ENCODE data around the gene MAPK7. TPM values are rescaled to one million over a fixed set of nuclear protein-coding genes. Genes with fewer than 3 reads are reported as not detected.

MAPK7 gene
- total and polyA plus RNA-seq, 9 of the 15 experiments (the other 6 are each of a cell fraction or from before 2014, with no cell fraction given) = 0.46 to 7.5 (median 2.5) TPM

DNA sequence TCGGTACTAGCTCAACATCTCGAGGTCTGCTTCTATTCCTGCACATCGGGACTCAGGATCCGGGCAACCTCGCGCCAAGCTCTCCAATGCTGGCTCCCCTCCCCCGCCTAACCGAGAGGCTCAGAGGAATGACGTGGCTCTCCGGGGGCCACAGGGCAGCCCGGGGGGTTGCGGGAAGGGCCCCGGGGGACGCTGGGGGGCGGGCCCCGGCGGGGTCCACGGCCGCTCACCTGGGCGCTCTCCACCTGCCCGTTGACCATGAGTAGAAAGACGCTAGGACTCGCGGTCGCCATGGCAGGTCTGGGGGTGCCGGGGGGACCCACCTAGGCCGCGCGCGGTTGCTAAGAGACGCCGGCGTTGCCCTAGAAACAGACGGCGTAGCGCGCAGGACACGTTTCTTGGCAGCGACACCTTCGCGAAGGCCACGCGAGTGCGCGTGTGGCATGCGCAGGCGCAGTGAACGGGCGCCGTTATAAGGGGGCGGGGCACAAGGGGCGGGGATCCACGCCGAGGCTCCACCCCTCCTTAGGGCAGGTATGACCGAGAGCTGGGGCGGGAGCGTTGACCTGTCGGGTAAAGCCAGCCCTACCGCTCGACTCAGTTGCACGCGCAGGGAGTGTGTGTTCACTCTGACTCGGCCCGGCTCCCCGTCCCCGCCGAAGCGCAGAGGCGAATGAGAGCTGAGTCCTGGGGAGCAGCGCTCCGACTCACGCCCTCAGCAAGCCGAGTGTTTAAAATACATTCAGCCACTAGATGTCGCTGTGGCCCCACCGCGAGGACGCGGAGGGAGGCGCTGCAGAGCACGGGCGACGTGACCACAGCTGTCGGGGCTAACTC is 15.8 kb upstream of the MAPK7 start, which contains the start of gene B9D1 (continued):
- TF ChIP-seq RFX5 (IDR thresholded peaks at IDR 0.05; ENCODE audit: low read depth, low read length) (peak; percentile 74), DACH1 (IDR thresholded peaks at IDR 0.05; ENCODE audit: partially characterized antibody) (no peak), MAFG (tag; conservative IDR thresholded peaks at IDR 0.05) (no peak), BRD9 (IDR thresholded peaks at IDR 0.05; ENCODE audit: low read depth, partially characterized antibody) (no peak), NR1H2 (CRISPR knock-in tag; IDR thresholded peaks at IDR 0.05) (no peak), CBX1 (IDR thresholded peaks at IDR 0.05; ENCODE audit: low read depth) (no peak), SMARCA4 (IDR thresholded peaks at IDR 0.05) (no peak), HDAC6 (IDR thresholded peaks at IDR 0.05; ENCODE audit: low read depth, low read length) (no peak), POU5F1 (IDR thresholded peaks at IDR 0.05; ENCODE audit: borderline replicate concordance, low read depth, low read length, partially characterized antibody) (peak; percentile 81), KLF10 (CRISPR knock-in tag; IDR thresholded peaks at IDR 0.05) (no peak), KAT2B (IDR thresholded peaks at IDR 0.05; ENCODE audit: low read depth, low read length) (no peak), KAT8 (IDR thresholded peaks at IDR 0.05; ENCODE audit: low read depth) (no peak), NCOA6 (IDR thresholded peaks at IDR 0.05) (no peak)
- TF ChIP-seq, protein P1, sequence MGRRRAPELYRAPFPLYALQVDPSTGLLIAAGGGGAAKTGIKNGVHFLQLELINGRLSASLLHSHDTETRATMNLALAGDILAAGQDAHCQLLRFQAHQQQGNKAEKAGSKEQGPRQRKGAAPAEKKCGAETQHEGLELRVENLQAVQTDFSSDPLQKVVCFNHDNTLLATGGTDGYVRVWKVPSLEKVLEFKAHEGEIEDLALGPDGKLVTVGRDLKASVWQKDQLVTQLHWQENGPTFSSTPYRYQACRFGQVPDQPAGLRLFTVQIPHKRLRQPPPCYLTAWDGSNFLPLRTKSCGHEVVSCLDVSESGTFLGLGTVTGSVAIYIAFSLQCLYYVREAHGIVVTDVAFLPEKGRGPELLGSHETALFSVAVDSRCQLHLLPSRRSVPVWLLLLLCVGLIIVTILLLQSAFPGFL (CRISPR knock-in tag; IDR thresholded peaks at IDR 0.05) = no peak
- TF ChIP-seq, protein P2, sequence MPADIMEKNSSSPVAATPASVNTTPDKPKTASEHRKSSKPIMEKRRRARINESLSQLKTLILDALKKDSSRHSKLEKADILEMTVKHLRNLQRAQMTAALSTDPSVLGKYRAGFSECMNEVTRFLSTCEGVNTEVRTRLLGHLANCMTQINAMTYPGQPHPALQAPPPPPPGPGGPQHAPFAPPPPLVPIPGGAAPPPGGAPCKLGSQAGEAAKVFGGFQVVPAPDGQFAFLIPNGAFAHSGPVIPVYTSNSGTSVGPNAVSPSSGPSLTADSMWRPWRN (IDR thresholded peaks at IDR 0.05; ENCODE audit: low read depth) = peak; percentile 77
- TF ChIP-seq, protein P3, sequence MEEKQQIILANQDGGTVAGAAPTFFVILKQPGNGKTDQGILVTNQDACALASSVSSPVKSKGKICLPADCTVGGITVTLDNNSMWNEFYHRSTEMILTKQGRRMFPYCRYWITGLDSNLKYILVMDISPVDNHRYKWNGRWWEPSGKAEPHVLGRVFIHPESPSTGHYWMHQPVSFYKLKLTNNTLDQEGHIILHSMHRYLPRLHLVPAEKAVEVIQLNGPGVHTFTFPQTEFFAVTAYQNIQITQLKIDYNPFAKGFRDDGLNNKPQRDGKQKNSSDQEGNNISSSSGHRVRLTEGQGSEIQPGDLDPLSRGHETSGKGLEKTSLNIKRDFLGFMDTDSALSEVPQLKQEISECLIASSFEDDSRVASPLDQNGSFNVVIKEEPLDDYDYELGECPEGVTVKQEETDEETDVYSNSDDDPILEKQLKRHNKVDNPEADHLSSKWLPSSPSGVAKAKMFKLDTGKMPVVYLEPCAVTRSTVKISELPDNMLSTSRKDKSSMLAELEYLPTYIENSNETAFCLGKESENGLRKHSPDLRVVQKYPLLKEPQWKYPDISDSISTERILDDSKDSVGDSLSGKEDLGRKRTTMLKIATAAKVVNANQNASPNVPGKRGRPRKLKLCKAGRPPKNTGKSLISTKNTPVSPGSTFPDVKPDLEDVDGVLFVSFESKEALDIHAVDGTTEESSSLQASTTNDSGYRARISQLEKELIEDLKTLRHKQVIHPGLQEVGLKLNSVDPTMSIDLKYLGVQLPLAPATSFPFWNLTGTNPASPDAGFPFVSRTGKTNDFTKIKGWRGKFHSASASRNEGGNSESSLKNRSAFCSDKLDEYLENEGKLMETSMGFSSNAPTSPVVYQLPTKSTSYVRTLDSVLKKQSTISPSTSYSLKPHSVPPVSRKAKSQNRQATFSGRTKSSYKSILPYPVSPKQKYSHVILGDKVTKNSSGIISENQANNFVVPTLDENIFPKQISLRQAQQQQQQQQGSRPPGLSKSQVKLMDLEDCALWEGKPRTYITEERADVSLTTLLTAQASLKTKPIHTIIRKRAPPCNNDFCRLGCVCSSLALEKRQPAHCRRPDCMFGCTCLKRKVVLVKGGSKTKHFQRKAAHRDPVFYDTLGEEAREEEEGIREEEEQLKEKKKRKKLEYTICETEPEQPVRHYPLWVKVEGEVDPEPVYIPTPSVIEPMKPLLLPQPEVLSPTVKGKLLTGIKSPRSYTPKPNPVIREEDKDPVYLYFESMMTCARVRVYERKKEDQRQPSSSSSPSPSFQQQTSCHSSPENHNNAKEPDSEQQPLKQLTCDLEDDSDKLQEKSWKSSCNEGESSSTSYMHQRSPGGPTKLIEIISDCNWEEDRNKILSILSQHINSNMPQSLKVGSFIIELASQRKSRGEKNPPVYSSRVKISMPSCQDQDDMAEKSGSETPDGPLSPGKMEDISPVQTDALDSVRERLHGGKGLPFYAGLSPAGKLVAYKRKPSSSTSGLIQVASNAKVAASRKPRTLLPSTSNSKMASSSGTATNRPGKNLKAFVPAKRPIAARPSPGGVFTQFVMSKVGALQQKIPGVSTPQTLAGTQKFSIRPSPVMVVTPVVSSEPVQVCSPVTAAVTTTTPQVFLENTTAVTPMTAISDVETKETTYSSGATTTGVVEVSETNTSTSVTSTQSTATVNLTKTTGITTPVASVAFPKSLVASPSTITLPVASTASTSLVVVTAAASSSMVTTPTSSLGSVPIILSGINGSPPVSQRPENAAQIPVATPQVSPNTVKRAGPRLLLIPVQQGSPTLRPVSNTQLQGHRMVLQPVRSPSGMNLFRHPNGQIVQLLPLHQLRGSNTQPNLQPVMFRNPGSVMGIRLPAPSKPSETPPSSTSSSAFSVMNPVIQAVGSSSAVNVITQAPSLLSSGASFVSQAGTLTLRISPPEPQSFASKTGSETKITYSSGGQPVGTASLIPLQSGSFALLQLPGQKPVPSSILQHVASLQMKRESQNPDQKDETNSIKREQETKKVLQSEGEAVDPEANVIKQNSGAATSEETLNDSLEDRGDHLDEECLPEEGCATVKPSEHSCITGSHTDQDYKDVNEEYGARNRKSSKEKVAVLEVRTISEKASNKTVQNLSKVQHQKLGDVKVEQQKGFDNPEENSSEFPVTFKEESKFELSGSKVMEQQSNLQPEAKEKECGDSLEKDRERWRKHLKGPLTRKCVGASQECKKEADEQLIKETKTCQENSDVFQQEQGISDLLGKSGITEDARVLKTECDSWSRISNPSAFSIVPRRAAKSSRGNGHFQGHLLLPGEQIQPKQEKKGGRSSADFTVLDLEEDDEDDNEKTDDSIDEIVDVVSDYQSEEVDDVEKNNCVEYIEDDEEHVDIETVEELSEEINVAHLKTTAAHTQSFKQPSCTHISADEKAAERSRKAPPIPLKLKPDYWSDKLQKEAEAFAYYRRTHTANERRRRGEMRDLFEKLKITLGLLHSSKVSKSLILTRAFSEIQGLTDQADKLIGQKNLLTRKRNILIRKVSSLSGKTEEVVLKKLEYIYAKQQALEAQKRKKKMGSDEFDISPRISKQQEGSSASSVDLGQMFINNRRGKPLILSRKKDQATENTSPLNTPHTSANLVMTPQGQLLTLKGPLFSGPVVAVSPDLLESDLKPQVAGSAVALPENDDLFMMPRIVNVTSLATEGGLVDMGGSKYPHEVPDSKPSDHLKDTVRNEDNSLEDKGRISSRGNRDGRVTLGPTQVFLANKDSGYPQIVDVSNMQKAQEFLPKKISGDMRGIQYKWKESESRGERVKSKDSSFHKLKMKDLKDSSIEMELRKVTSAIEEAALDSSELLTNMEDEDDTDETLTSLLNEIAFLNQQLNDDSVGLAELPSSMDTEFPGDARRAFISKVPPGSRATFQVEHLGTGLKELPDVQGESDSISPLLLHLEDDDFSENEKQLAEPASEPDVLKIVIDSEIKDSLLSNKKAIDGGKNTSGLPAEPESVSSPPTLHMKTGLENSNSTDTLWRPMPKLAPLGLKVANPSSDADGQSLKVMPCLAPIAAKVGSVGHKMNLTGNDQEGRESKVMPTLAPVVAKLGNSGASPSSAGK (IDR thresholded peaks at IDR 0.05) = peak; percentile 57

Data from K562 (cell line).